Osteoblast (primary cell): Measurements from ENCODE around the gene TXNDC5. TPM values are rescaled to one million over a fixed set of nuclear protein-coding genes. Genes with fewer than 3 reads are reported as not detected.

ENCODE experiments used
- DNase-seq: peaks from one replicate; pipeline ENCODE4 v3.0.0; 2011; ENCODE audit warnings: low spot score, mixed read lengths; ENCODE audit not compliant: insufficient read length; ENCODE audit errors: missing footprints
- H2AFZ ChIP-seq: 2 replicates; pipeline ENCODE4 v1.6.0; 2011; ENCODE audit warnings: mild to moderate bottlenecking, low read length
- H3K27ac ChIP-seq: 2 replicates; pipeline ENCODE4 v1.5.1; 2011; ENCODE audit warnings: mild to moderate bottlenecking, low read depth, low read length, moderate library complexity
- H3K27me3 ChIP-seq: 2 replicates; pipeline ENCODE4 v1.6.0; 2012; ENCODE audit warnings: mild to moderate bottlenecking, control low read depth, inconsistent platforms, low read length, moderate library complexity; ENCODE audit not compliant: insufficient read depth
- H3K36me3 ChIP-seq: 2 replicates; pipeline ENCODE4 v1.5.1; 2011; ENCODE audit warnings: mild to moderate bottlenecking, low read length, control low read depth, moderate library complexity; ENCODE audit not compliant: insufficient read depth
- H3K4me1 ChIP-seq: 2 replicates; pipeline ENCODE4 v1.5.1; 2011; ENCODE audit warnings: mild to moderate bottlenecking, low read length, control low read depth, moderate library complexity; ENCODE audit not compliant: insufficient read depth
- H3K4me2 ChIP-seq: 2 replicates; pipeline ENCODE4 v1.6.0; 2011; ENCODE audit warnings: mild to moderate bottlenecking, low read length; ENCODE audit not compliant: insufficient read depth
- H3K4me3 ChIP-seq: fragments of 200-600 bp; sonication (generic); 3 replicates; pipeline ENCODE4 v1.5.1; 2012; ENCODE audit warnings: mild to moderate bottlenecking, low read length, inconsistent platforms; ENCODE audit not compliant: insufficient read depth
- H3K79me2 ChIP-seq: 2 replicates; pipeline ENCODE4 v1.6.0; 2012; ENCODE audit warnings: mild to moderate bottlenecking, low read length, control low read depth, inconsistent platforms; ENCODE audit not compliant: insufficient read depth
- H3K9me3 ChIP-seq: 2 replicates; pipeline ENCODE4 v1.5.1; 2011; ENCODE audit warnings: low read depth, low read length, control low read depth
- H4K20me1 ChIP-seq: 2 replicates; pipeline ENCODE4 v1.6.0; 2012; ENCODE audit warnings: mild to moderate bottlenecking, low read length, control low read depth; ENCODE audit not compliant: insufficient read depth
- CTCF ChIP-seq: IDR thresholded peaks from 2 replicates; pipeline ENCODE4 v1.5.1; 2011; ENCODE audit warnings: mild to moderate bottlenecking, low read depth, low read length, moderate library complexity; ENCODE audit errors: extremely low read depth
- total RNA-seq: library from RNA; depleted of rRNA; stranded (reverse); fragments of >200 nt; gene quantifications from 2 replicates; pipeline ENCODE4 v1.2.3, GENCODE V29; 2012

Gene TXNDC5
- total RNA-seq, 1 donor = 344 TPM

- Histone ChIP-seq H3K9me3 (no peaks in the 10 kb centered on the region), H3K36me3 (peaks cover 99% of the 10 kb centered on the region), H3K4me3 (no peak overlapping the region), H3K4me2 (no peak overlapping the region), H3K27me3 (no peaks in the 10 kb centered on the region), H4K20me1 (peaks cover 14% of the 10 kb centered on the region), H2AFZ (no peak overlapping the region), H3K4me1 (no peaks in the 10 kb centered on the region), H3K27ac (no peak overlapping the region), H3K79me2 (no peaks in the 10 kb centered on the region)
- DNase-seq = no peak
- TF ChIP-seq CTCF = no peak
Observed at GRCh38 chr6:7887278-7887991, 23.2 kb downstream of the TXNDC5 start.

DNA sequence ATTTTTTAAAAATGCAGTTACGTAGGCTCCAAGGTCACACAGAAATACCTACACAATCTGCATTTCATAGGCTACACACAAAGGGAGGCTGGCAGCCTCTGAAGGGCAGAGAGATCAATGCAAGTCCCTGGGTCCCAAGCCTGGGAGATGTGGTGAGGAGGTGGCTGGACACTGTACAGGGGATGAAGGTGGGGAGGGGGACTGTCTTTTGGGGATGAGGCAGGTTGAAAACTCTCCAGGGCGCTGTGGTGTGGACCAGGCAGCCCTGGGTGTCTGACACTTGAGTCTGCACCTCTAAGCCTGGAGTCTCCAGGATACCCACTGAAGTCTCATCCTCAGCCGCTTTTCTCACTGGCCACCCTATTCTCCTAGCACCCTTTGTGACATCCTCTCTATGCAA is 24.5 kb downstream of the TXNDC5 start:
- Histone ChIP-seq H3K4me2 (no peak overlapping the region), H3K4me1 (no peaks in the 10 kb centered on the region), H3K36me3 (peaks cover 99% of the 10 kb centered on the region)

DNA sequence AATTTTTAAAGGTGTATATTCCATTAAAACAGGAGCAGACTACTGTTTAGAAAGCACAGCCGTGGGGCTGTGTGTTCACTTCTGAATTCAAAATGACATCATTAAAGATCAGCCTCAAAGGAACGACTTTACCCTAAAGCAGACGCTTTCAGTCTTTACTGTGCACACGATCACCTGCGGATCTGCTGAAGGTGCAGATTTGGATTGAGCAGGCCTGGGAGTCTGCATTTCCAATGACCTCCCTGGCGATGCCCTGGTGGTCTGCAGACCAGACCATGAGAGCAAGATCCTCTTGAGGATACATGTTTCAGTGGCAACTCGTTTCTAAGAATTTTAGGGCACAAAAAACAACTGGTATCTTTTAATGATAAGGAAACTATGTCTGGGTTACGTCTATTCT is 27.2 kb downstream of the TXNDC5 start:
- no peaks in the 10 kb centered on the region for H3K27me3 ChIP-seq
- H3K4me2 ChIP-seq = no peak overlapping the region
- no peak for TF ChIP-seq CTCF
- peaks cover 78% of the 10 kb centered on the region for H3K36me3 ChIP-seq
- no peak overlapping the region for H3K27ac ChIP-seq
- no peaks in the 10 kb centered on the region for H3K9me3 ChIP-seq
- peaks cover 9% of the 10 kb centered on the region for H4K20me1 ChIP-seq
- H2AFZ ChIP-seq = no peak overlapping the region
- H3K4me1 ChIP-seq = no peaks in the 10 kb centered on the region
- H3K79me2 ChIP-seq = no peaks in the 10 kb centered on the region
- H3K4me3 ChIP-seq = no peak overlapping the region
- DNase-seq = no peak

More for the DNA sequence above, 24.5 kb downstream of the TXNDC5 start:
- TF ChIP-seq CTCF = no peak
- Histone ChIP-seq H3K27me3 (no peaks in the 10 kb centered on the region), H3K79me2 (no peaks in the 10 kb centered on the region), H4K20me1 (peaks cover 9% of the 10 kb centered on the region), H3K27ac (no peak overlapping the region), H3K9me3 (no peaks in the 10 kb centered on the region), H3K4me3 (no peak overlapping the region), H2AFZ (no peak overlapping the region)
- DNase-seq = no peak

DNA sequence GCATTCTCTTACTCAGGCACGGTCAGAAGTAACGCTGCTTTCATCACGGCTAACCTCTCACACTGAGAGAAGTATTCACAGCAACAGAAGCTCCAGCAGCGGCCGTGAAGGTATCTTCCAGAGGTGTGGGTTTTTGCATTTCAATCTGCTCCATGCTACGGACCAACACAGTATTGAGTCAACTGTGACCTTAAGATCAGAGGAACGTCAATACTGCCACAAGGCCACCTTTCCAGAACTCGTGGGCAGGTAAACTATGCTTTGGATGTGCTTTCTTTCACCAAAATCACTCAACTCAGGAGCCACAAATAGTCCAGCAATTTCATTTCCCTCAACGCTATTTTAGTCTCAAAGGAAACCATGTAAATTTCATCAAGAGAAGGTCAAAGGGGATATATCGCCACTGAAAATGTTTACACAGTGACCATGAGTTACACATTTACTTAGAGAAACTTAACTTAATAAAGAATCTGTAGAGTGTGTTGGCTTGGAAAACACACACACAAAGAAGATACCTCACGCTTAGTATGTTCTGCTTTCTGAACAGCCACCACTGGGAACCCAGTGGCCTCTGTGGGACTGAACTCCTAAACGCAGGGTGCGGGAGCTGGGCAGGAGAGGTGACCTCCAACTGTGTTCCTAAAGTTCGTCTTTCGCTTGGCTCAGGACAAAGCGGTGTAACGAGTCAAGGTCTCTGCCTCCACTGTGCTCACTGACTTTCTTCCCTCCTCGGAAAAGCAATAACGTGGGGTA is 27.9 kb downstream of the TXNDC5 start:
- H3K4me1 ChIP-seq = no peaks in the 10 kb centered on the region
- H3K27me3 ChIP-seq = no peaks in the 10 kb centered on the region
- no peak overlapping the region for H3K4me2 ChIP-seq
- H3K27ac ChIP-seq = no peak overlapping the region
- H3K36me3 ChIP-seq = peaks cover 71% of the 10 kb centered on the region
- no peaks in the 10 kb centered on the region for H3K79me2 ChIP-seq
- no peak for DNase-seq
- no peak overlapping the region for H2AFZ ChIP-seq
- H3K4me3 ChIP-seq = no peak overlapping the region
- H3K9me3 ChIP-seq = no peaks in the 10 kb centered on the region
- no peak for TF ChIP-seq CTCF
- H4K20me1 ChIP-seq = peaks cover 4% of the 10 kb centered on the region
